Gastroesophageal sphincter (tissue), 4 donors: ENCODE measurements around the gene PTGFR. TPM values are rescaled to one million over a fixed set of nuclear protein-coding genes. Genes with fewer than 3 reads are reported as not detected.

Experiments used
- ATAC-seq: fragments of 150-250 bp; one replicate; pipeline ENCODE4 v1.9.1; 2016; ENCODE audit warnings: mild to moderate bottlenecking, moderate library complexity
- H3K27ac ChIP-seq, 4 donors: fragments of 200-600 bp; sonication (generic) in 3 of 4; 1 replicate in 3 of 4; 2 replicates in 1 of 4; pipeline ENCODE4 v1.5.1; 2016 to 2019
- H3K27me3 ChIP-seq: fragments of 200-600 bp; sonication (generic); one replicate; pipeline ENCODE4 v1.5.1; 2019
- H3K36me3 ChIP-seq, 2 donors: fragments of 200-600 bp; sonication (generic); one replicate each; pipeline ENCODE4 v1.5.1; 2019; ENCODE audit warnings: control low read depth in 1 of 2
- H3K4me1 ChIP-seq, 3 donors: fragments of 200-600 bp; sonication (generic); 1 replicate in 2 of 3; 2 replicates in 1 of 3; pipeline ENCODE4 v1.5.1; 2016 to 2019; ENCODE audit warnings: control low read depth in 2 of 3
- H3K4me3 ChIP-seq, 2 donors: fragments of 200-600 bp; sonication (generic); one replicate each; pipeline ENCODE4 v1.5.1; 2019; ENCODE audit warnings: mild to moderate bottlenecking in 1 of 2, moderate library complexity in 1 of 2
- H3K9me3 ChIP-seq, 3 donors: fragments of 200-600 bp; sonication (generic); one replicate each; pipeline ENCODE4 v1.5.1; 2017 to 2019; ENCODE audit warnings: control low read depth in 2 of 3
- CTCF ChIP-seq, 4 experiments: fragments of 200-600 bp in 2 of 4; fragments of 450-650 bp in 2 of 4; sonication (generic) in 1 of 4; IDR thresholded peaks; one replicate each; pipeline ENCODE4 v1.5.1; 2017 to 2019; ENCODE audit warnings: antibody characterized with exemption in 4 of 4, mild to moderate bottlenecking in 2 of 4, moderate library complexity in 2 of 4
- EP300 ChIP-seq: sonication (generic); formaldehyde crosslinking; IDR thresholded peaks from one replicate; pipeline ENCODE4 v1.6.1; 2017; ENCODE audit warnings: antibody characterized with exemption, mild to moderate bottlenecking
- POLR2A ChIP-seq, 2 donors: fragments of 450-650 bp; IDR thresholded peaks; one replicate each; pipeline ENCODE4 v1.6.1; 2017; ENCODE audit warnings: antibody characterized with exemption in 2 of 2, mild to moderate bottlenecking in 2 of 2, moderate library complexity in 1 of 2
- POLR2AphosphoS5 ChIP-seq: sonication (generic); formaldehyde crosslinking; IDR thresholded peaks from one replicate; pipeline ENCODE4 v1.6.1; 2017; ENCODE audit warnings: antibody characterized with exemption
- WGBS, 2 donors: methylation state at CpG; one replicate each; pipeline ENCODE4 v1.1.5; 2018; ENCODE audit warnings: low coverage in 1 of 2; 5-methylcytosine and 5-hydroxymethylcytosine counted together
- total RNA-seq, 4 donors: library from RNA; depleted of rRNA; stranded (reverse); fragments of >200 nt; gene quantifications; one replicate each; pipeline ENCODE4 v1.1.0, GENCODE V29; 2016

The PTGFR gene
- total RNA-seq, 4 donors from 2014 or later: 2.0 to 42.8 (median 7.4) TPM

GRCh38 chr1:78560811-78561210, 70.0 kb downstream of the PTGFR start:
- Histone ChIP-seq H3K4me3 (no peak overlapping the region), H3K9me3 (no peaks in the 10 kb centered on the region), H3K27ac (no peak overlapping the region), H3K27me3 (no peaks in the 10 kb centered on the region), H3K36me3 (no peaks in the 10 kb centered on the region), H3K4me1 (no peaks in the 10 kb centered on the region)
- ATAC-seq: no peak
- 88 to 94% methylated on average over 1 of the region's 1 CpG for WGBS, 2 donors
- no peak for TF ChIP-seq CTCF (IDR thresholded peaks at IDR 0.05)
- no peak for TF ChIP-seq POLR2A (IDR thresholded peaks at IDR 0.05)
- no peak for TF ChIP-seq EP300
- TF ChIP-seq POLR2AphosphoS5: no peak

- no peak overlapping the region for H3K27ac ChIP-seq
- no peaks in the 10 kb centered on the region for H3K36me3 ChIP-seq
- no peaks in the 10 kb centered on the region for H3K9me3 ChIP-seq
- no peak for TF ChIP-seq POLR2AphosphoS5
- TF ChIP-seq POLR2A (IDR thresholded peaks at IDR 0.05): no peak
- no peak for TF ChIP-seq EP300
- no peaks in the 10 kb centered on the region for H3K27me3 ChIP-seq
- no peaks in the 10 kb centered on the region for H3K4me1 ChIP-seq
- WGBS, 2 donors: 88 to 95% methylated on average over 1 to 2 of the region's 2 CpGs
- no peak for ATAC-seq
- no peak overlapping the region for H3K4me3 ChIP-seq
Observed at GRCh38 chr1:78561856-78562255, 71.1 kb downstream of the PTGFR start.

GRCh38 chr1:78565393-78565792, 74.6 kb downstream of the PTGFR start:
- WGBS, 2 donors: 75 to 79% methylated on average over 2 of the region's 2 CpGs
- H3K36me3 ChIP-seq: no peaks in the 10 kb centered on the region

GRCh38 chr1:78570539-78570938, 79.8 kb downstream of the PTGFR start:
- WGBS, 2 donors: 35 to 47% methylated on average over 2 of the region's 2 CpGs

More at GRCh38 chr1:78565393-78565792, 74.6 kb downstream of the PTGFR start:
- no peaks in the 10 kb centered on the region for H3K9me3 ChIP-seq
- no peaks in the 10 kb centered on the region for H3K27me3 ChIP-seq
- no peak overlapping the region for H3K4me3 ChIP-seq
- TF ChIP-seq CTCF (IDR thresholded peaks at IDR 0.05) (no peak), POLR2A (IDR thresholded peaks at IDR 0.05) (no peak)
- H3K4me1 ChIP-seq: peaks cover 0 to 7% (median 0%) of the 10 kb centered on the region in 3 donors
- H3K27ac ChIP-seq: no peak overlapping the region
- no peak for ATAC-seq

GRCh38 chr1:78577257-78578100, 86.7 kb downstream of the PTGFR start:
- no peaks in the 10 kb centered on the region for H3K36me3 ChIP-seq
- H3K4me3 ChIP-seq: no peak overlapping the region
- no peak for ATAC-seq
- no peaks in the 10 kb centered on the region for H3K27me3 ChIP-seq
- H3K4me1 ChIP-seq: no peaks in the 10 kb centered on the region
- no peaks in the 10 kb centered on the region for H3K9me3 ChIP-seq
- WGBS, 2 donors: 40 to 50% methylated on average over 9 of the region's 9 CpGs
- H3K27ac ChIP-seq: no peak overlapping the region
- TF ChIP-seq CTCF (IDR thresholded peaks at IDR 0.05) (peak in 1 of 4 experiments; percentile 23), POLR2AphosphoS5 (no peak)

More at GRCh38 chr1:78570539-78570938, 79.8 kb downstream of the PTGFR start:
- no peaks in the 10 kb centered on the region for H3K27me3 ChIP-seq
- no peaks in the 10 kb centered on the region for H3K9me3 ChIP-seq
- peaks cover 0 to 7% (median 0%) of the 10 kb centered on the region in 3 donors for H3K4me1 ChIP-seq
- ATAC-seq: no peak
- no peak overlapping the region for H3K27ac ChIP-seq
- TF ChIP-seq POLR2A (IDR thresholded peaks at IDR 0.05) (no peak), POLR2AphosphoS5 (no peak), CTCF (IDR thresholded peaks at IDR 0.05) (no peak), EP300 (no peak)
- no peaks in the 10 kb centered on the region for H3K36me3 ChIP-seq
- no peak overlapping the region for H3K4me3 ChIP-seq
